ENCODE data around the gene EPN2. TPM values are rescaled to one million over a fixed set of nuclear protein-coding genes. Genes with fewer than 3 reads are reported as not detected.

The EPN2 gene
- total RNA-seq, 1 donor from 2014 or later, result 14.2 TPM

GRCh38 chr17:19244781-19245180 is 7.6 kb downstream of the EPN2 start:
- H3K4me3 ChIP-seq (ENCODE audit: low read depth, low read length), result no peak overlapping the region
- DNase-seq (ENCODE audit: low read depth), result no peak
- no peak for TF ChIP-seq CTCF (conservative IDR thresholded peaks at IDR 0.05; ENCODE audit: low read depth, low read length)

GRCh38 chr17:19247473-19247872 is 10.3 kb downstream of the EPN2 start:
- no peak overlapping the region for H3K4me3 ChIP-seq (ENCODE audit: low read depth, low read length)
- no peak for TF ChIP-seq CTCF (conservative IDR thresholded peaks at IDR 0.05; ENCODE audit: low read depth, low read length)
- no peak for DNase-seq (ENCODE audit: low read depth)

- no peak for TF ChIP-seq CTCF (conservative IDR thresholded peaks at IDR 0.05; ENCODE audit: low read depth, low read length)
- H3K4me3 ChIP-seq (ENCODE audit: low read depth, low read length), result no peak overlapping the region
- DNase-seq (ENCODE audit: low read depth), result no peak
Measured at GRCh38 chr17:19248151-19248927, 11.2 kb downstream of the EPN2 start.

- H3K4me3 ChIP-seq (ENCODE audit: low read depth, low read length), result no peak overlapping the region
- DNase-seq (ENCODE audit: low read depth), result no peak
- TF ChIP-seq CTCF (conservative IDR thresholded peaks at IDR 0.05; ENCODE audit: low read depth, low read length), result no peak
Measured at GRCh38 chr17:19248928-19249574, 11.9 kb downstream of the EPN2 start.

GRCh38 chr17:19249681-19250080 is 12.5 kb downstream of the EPN2 start:
- no peak for TF ChIP-seq CTCF (conservative IDR thresholded peaks at IDR 0.05; ENCODE audit: low read depth, low read length)
- no peak for DNase-seq (ENCODE audit: low read depth)
- H3K4me3 ChIP-seq (ENCODE audit: low read depth, low read length), result no peak overlapping the region

GRCh38 chr17:19250421-19251173 is 13.4 kb downstream of the EPN2 start:
- no peak overlapping the region for H3K4me3 ChIP-seq (ENCODE audit: low read depth, low read length)
- TF ChIP-seq CTCF (conservative IDR thresholded peaks at IDR 0.05; ENCODE audit: low read depth, low read length), result no peak
- no peak for DNase-seq (ENCODE audit: low read depth)

Measured in epithelial cell of proximal tubule (primary cell).